Heart left ventricle (tissue), 13 donors: ENCODE results near the gene RBMS3.

Experiments used
- CTCF ChIP-seq, 12 donors: fragments of 200-600 bp; sonication (generic) in 4 of 12; IDR thresholded peaks; one replicate each; pipeline versions ENCODE4 v1.5.0 to v1.8.0; 2018 to 2022; ENCODE audit warnings: antibody characterized with exemption in 12 of 12, mild to moderate bottlenecking in 5 of 12
- POLR2A ChIP-seq, 2 donors: fragments of 450-650 bp; IDR thresholded peaks; one replicate each; pipeline ENCODE4 v1.6.1; 2017; ENCODE audit warnings: antibody characterized with exemption in 2 of 2, mild to moderate bottlenecking in 2 of 2, moderate library complexity in 2 of 2
- donor health status: ischemic (EF 13 %, LVEDD 7.1; RV severe dilation, severe dysfunction).
- donor health status: DM: no; HTN: yes; CAD: no.
- donor health status: DM: no; HTN: no; CAD: no.
- donor health status: ischemic (EF 25% LVEDD 6.9; RV normal size, moderate dysfunction).
- donor health status: ischemic (EF 25% LVEDD 5.7; RV mildly dilated, moderate dysfunction).
- donor health status: ischemic (EF 35%, LVEDD 5.7; RV mildly dilated, moderate dysfunction).
- donor health status: nonischemic (EF 11% LVEDD 7.7; RV severe dilation, severe dysfunction).
- donor health status: DM: yes; HTN: yes; CAD: no.
- donor health status: PGD.
- donor health status: ischemic (EF 29% LVEDD 5.4; RV normal size, mild dysfunction).
- donor health status: nonischemic (EF 23%, LVEDD 6.1; RV moderate dilation, normal function).

- TF ChIP-seq CTCF (IDR thresholded peaks at IDR 0.05): no peak
- TF ChIP-seq POLR2A (IDR thresholded peaks at IDR 0.05): no peak
These were observed 239.9 kb downstream of the RBMS3 start for GRCh38 chr3:29520764-29521163.
